Peyer's patch (tissue), 4 donors: ENCODE data around the gene SLX4. TPM values are rescaled to one million over a fixed set of nuclear protein-coding genes. Genes with fewer than 3 reads are reported as not detected.
A peak's percentile ranks its signal among the peaks of the same experiment; 100 is the strongest.

ENCODE experiments used
- DNase-seq, 3 donors: peaks; one replicate each; pipeline ENCODE4 v3.0.0-alpha.2; 2017 to 2019
- H3K27ac ChIP-seq, 4 donors: fragments of 200-600 bp; sonication (generic); one replicate each; pipeline ENCODE4 v1.5.1; 2016 to 2019
- H3K27me3 ChIP-seq, 2 donors: fragments of 200-600 bp; sonication (generic); one replicate each; pipeline ENCODE4 v1.5.1; 2019
- H3K36me3 ChIP-seq, 3 donors: fragments of 200-600 bp; sonication (generic); one replicate each; pipeline ENCODE4 v1.5.1; 2016 to 2019
- H3K4me1 ChIP-seq, 4 donors: fragments of 200-600 bp; sonication (generic); one replicate each; pipeline ENCODE4 v1.5.1; 2016 to 2019
- H3K4me3 ChIP-seq, 4 donors: fragments of 200-600 bp; sonication (generic); 1 replicate in 3 of 4; 2 replicates in 1 of 4; pipeline ENCODE4 v1.5.1; 2016 to 2019; ENCODE audit warnings: mild to moderate bottlenecking in 1 of 4
- H3K9me3 ChIP-seq, 4 donors: fragments of 200-600 bp; sonication (generic); one replicate each; pipeline ENCODE4 v1.5.1; 2016 to 2019; ENCODE audit warnings: mild to moderate bottlenecking in 1 of 4
- CTCF ChIP-seq, 6 experiments: fragments of 450-650 bp in 4 of 6; fragments of 200-600 bp in 2 of 6; sonication (generic) in 1 of 6; IDR thresholded peaks; one replicate each; pipeline ENCODE4 v1.5.1; 2017 to 2019; ENCODE audit warnings: antibody characterized with exemption in 6 of 6, mild to moderate bottlenecking in 3 of 6, moderate library complexity in 1 of 6
- POLR2A ChIP-seq, 2 donors: fragments of 450-650 bp; IDR thresholded peaks; one replicate each; pipeline ENCODE4 v1.5.1; 2017; ENCODE audit warnings: antibody characterized with exemption in 2 of 2, mild to moderate bottlenecking in 2 of 2, moderate library complexity in 2 of 2
- total RNA-seq, 4 donors: library from RNA; depleted of rRNA; stranded (reverse); fragments of >200 nt; gene quantifications; one replicate each; pipeline ENCODE4 v1.1.0, GENCODE V29; 2016

The SLX4 gene
- total RNA-seq, 4 donors from 2014 or later = 6.5 to 13.4 (median 12.8) TPM

DNA sequence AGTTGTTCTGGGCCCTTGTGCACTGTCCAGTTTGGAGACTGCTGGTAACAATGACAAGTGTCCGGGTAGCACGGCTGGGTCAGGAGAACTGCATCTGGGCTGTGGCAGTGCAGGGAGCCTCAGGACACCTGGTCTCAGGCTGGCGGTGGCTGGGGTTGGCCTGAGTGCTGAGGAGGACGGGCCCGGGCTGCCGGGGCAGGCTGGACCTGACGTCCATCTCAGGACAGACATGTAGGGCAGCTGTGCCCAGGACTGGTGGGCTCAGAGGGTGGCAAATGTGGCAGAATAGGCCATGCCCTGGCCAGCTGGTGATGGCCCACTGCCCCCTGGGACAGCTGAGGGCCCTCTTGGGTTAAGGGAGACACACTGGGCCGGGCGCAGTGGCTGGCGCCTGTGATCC lies 30.0 kb downstream of the SLX4 start:
- no peak for DNase-seq
- Histone ChIP-seq H3K27ac (no peak overlapping the region), H3K9me3 (no peaks in the 10 kb centered on the region), H3K36me3 (peaks cover 0 to 17% (median 0%) of the 10 kb centered on the region in 3 donors), H3K4me3 (no peak overlapping the region), H3K4me1 (peaks cover 0 to 21% (median 9%) of the 10 kb centered on the region in 4 donors), H3K27me3 (no peaks in the 10 kb centered on the region)
- TF ChIP-seq CTCF (IDR thresholded peaks at IDR 0.05) (no peak), POLR2A (IDR thresholded peaks at IDR 0.05) (no peak)

DNA sequence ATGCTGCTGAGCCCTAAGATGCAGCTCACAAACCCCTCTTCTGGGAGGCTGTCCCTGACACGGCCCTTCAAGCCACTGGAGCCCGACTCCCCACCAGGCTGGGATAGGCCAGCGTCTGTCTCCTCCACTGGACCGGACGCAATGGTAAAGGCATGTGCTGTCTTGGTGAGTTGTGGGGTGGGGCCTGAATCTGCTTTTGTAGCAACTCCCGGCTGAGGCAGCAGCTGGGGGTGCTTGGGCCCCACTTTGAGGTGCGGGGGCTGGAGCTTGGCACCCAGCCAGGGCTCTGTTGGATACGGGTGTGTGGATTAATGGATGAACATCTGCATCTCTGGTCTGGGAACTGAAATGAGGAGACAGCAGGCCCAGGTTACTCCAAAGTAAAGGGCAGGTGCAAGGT lies 30.7 kb downstream of the SLX4 start:
- Histone ChIP-seq H3K9me3 (no peaks in the 10 kb centered on the region), H3K36me3 (peaks cover 0 to 17% (median 0%) of the 10 kb centered on the region in 3 donors), H3K27me3 (no peaks in the 10 kb centered on the region), H3K4me1 (peaks cover 0 to 24% (median 9%) of the 10 kb centered on the region in 4 donors), H3K27ac (peak overlapping the region in 1 of 4 donors; percentile 80), H3K4me3 (no peak overlapping the region)
- DNase-seq = no peak
- TF ChIP-seq POLR2A (IDR thresholded peaks at IDR 0.05) (no peak), CTCF (IDR thresholded peaks at IDR 0.05) (no peak)

GRCh38 chr16:3580251-3580651 lies 31.2 kb downstream of the SLX4 start:
- H3K4me3 ChIP-seq = no peak overlapping the region
- DNase-seq = peak in 1 of 3 donors; percentile 47
- H3K36me3 ChIP-seq = peaks cover 0 to 17% (median 0%) of the 10 kb centered on the region in 3 donors
- peak overlapping the region in 1 of 4 donors; percentile 80 for H3K27ac ChIP-seq
- no peaks in the 10 kb centered on the region for H3K27me3 ChIP-seq
- TF ChIP-seq POLR2A (IDR thresholded peaks at IDR 0.05) = no peak
- no peak for TF ChIP-seq CTCF (IDR thresholded peaks at IDR 0.05)
- H3K9me3 ChIP-seq = no peaks in the 10 kb centered on the region
- peaks cover 0 to 29% (median 9%) of the 10 kb centered on the region in 4 donors for H3K4me1 ChIP-seq

DNA sequence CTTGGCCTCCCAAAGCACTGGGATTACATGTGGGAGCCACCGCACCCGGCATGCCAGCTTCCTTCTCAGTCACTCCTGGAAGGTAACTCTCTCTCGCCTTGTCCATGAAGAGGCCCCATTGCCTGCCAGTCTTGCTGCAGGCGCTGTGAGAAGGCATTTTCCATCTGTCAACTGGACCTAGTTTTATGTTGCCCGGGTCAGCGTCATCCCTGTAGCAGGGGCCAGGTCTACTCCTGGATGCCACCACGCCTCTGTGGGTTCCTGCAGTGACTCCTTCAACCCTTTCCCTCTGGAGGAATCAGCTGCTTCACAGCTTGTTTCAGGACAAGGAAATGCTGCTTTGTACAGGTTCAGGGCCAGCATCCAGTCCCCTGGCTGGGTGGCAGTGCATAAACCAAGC lies 31.6 kb downstream of the SLX4 start:
- Histone ChIP-seq H3K27me3 (no peaks in the 10 kb centered on the region), H3K27ac (peak overlapping the region in 2 of 4 donors; percentile 61 to 80), H3K4me3 (no peak overlapping the region), H3K36me3 (peaks cover 0 to 17% (median 0%) of the 10 kb centered on the region in 3 donors), H3K4me1 (peaks cover 0 to 32% (median 9%) of the 10 kb centered on the region in 4 donors), H3K9me3 (no peaks in the 10 kb centered on the region)
- TF ChIP-seq POLR2A (IDR thresholded peaks at IDR 0.05) = no peak
- no peak for TF ChIP-seq CTCF (IDR thresholded peaks at IDR 0.05)
- no peak for DNase-seq

GRCh38 chr16:3578610-3579551 lies 32.5 kb downstream of the SLX4 start:
- Histone ChIP-seq H3K27ac (peak overlapping the region; percentile 52 to 80 (median 61)), H3K4me1 (peaks cover 0 to 32% (median 9%) of the 10 kb centered on the region in 4 donors), H3K9me3 (no peaks in the 10 kb centered on the region), H3K27me3 (no peaks in the 10 kb centered on the region), H3K4me3 (peak overlapping the region in 1 of 4 donors; percentile 27), H3K36me3 (peaks cover 0 to 10% (median 0%) of the 10 kb centered on the region in 3 donors)
- TF ChIP-seq CTCF (IDR thresholded peaks at IDR 0.05) = no peak
- no peak for TF ChIP-seq POLR2A (IDR thresholded peaks at IDR 0.05)
- DNase-seq = peak in 2 of 3 donors; percentile 83 to 86
